Neural cell (in vitro differentiated cells): ENCODE measurements around the gene ADAMTS8. TPM values are rescaled to one million over a fixed set of nuclear protein-coding genes. Genes with fewer than 3 reads are reported as not detected.

Experiments
- H2AFZ ChIP-seq: fragments of 200-600, 300-800 bp; sonication (generic), shearing (Covaris generic); 2 replicates; pipeline ENCODE4 v1.6.0; 2014; ENCODE audit warnings: low read depth, mild to moderate bottlenecking, antibody characterized with exemption, low read length, moderate library complexity
- H3F3A ChIP-seq: fragments of 200-600 bp; shearing (Covaris generic); 2 replicates; pipeline ENCODE4 v1.6.1; 2016; ENCODE audit warnings: mild to moderate bottlenecking, moderate library complexity, mixed read lengths, antibody characterized with exemption, low read length; ENCODE audit not compliant: insufficient read depth, poor library complexity, severe bottlenecking
- H3K27ac ChIP-seq: fragments of 200-600, 300-800 bp; sonication (generic), shearing (Covaris generic); 2 replicates; pipeline ENCODE4 v1.5.1; 2014; ENCODE audit warnings: mild to moderate bottlenecking, low read length, moderate library complexity
- H3K27me3 ChIP-seq: fragments of 300-800, 200-600 bp; sonication (generic), shearing (Covaris generic); 2 replicates; pipeline ENCODE4 v1.6.0; 2014; ENCODE audit warnings: mild to moderate bottlenecking, low read depth, low read length, moderate library complexity; ENCODE audit not compliant: insufficient read depth
- H3K36me3 ChIP-seq: fragments of 300-800, 200-600 bp; sonication (generic), shearing (Covaris generic); 2 replicates; pipeline ENCODE4 v1.5.1; 2014; ENCODE audit warnings: mild to moderate bottlenecking, antibody characterized with exemption, low read length, moderate library complexity; ENCODE audit not compliant: insufficient read depth
- H3K4me2 ChIP-seq: fragments of 300-800, 200-600 bp; sonication (generic), shearing (Covaris generic); 2 replicates; pipeline ENCODE4 v1.6.0; 2014; ENCODE audit warnings: mild to moderate bottlenecking, low read length
- H3K4me3 ChIP-seq: fragments of 300-800, 200-600 bp; sonication (generic), shearing (Covaris generic); 2 replicates; pipeline ENCODE4 v1.5.1; 2014; ENCODE audit warnings: mild to moderate bottlenecking, low read length, moderate library complexity
- H3K79me2 ChIP-seq: fragments of 200-600 bp; shearing (Covaris generic); replicated peaks from 2 replicates; pipeline ENCODE4 v1.6.0; 2014; ENCODE audit warnings: mild to moderate bottlenecking, low read length, moderate library complexity; ENCODE audit not compliant: insufficient read depth
- H3K9ac ChIP-seq: fragments of 300-800, 200-600 bp; sonication (generic), shearing (Covaris generic); 2 replicates; pipeline ENCODE4 v1.6.1; 2016; ENCODE audit warnings: mild to moderate bottlenecking, low read length, mixed read lengths
- H3K9me2 ChIP-seq: fragments of 200-600 bp; shearing (Covaris generic); 2 replicates; pipeline ENCODE4 v1.6.1; 2016; ENCODE audit warnings: mild to moderate bottlenecking, low read length, mixed read lengths; ENCODE audit not compliant: insufficient read depth
- H3K9me3 ChIP-seq: fragments of 200-600, 300-800 bp; sonication (generic), shearing (Covaris generic); 2 replicates; pipeline ENCODE4 v1.6.1; 2016; ENCODE audit warnings: mild to moderate bottlenecking, mixed run types, low read length, moderate library complexity, mixed read lengths
- H4K20me1 ChIP-seq: fragments of 200-600 bp; shearing (Covaris generic); 2 replicates; pipeline ENCODE4 v1.6.1; 2016; ENCODE audit warnings: mild to moderate bottlenecking, mixed run types; ENCODE audit not compliant: insufficient read depth
- EP300 ChIP-seq: fragments of 450-650 bp; conservative IDR thresholded peaks from 2 replicates; pipeline ENCODE4 v1.6.1; 2014; ENCODE audit warnings: antibody characterized with exemption, mild to moderate bottlenecking, moderate library complexity; ENCODE audit not compliant: poor library complexity, severe bottlenecking
- EZH2 ChIP-seq: fragments of 200-600, 300-800 bp; shearing (Covaris generic), sonication (generic); IDR thresholded peaks from 2 replicates; pipeline ENCODE4 v1.6.1; 2014; ENCODE audit warnings: antibody characterized with exemption, low read length, borderline replicate concordance, mild to moderate bottlenecking; ENCODE audit not compliant: insufficient read depth, poor library complexity, severe bottlenecking
- MXI1 ChIP-seq: fragments of 450-650 bp; conservative IDR thresholded peaks from 2 replicates; pipeline ENCODE4 v1.6.1; 2014; ENCODE audit warnings: antibody characterized with exemption, mild to moderate bottlenecking; ENCODE audit not compliant: poor library complexity, severe bottlenecking
- POLR2AphosphoS5 ChIP-seq: IDR thresholded peaks from 2 replicates; pipeline ENCODE4 v1.6.1; 2012
- RAD21 ChIP-seq: fragments of 450-650 bp; conservative IDR thresholded peaks from 2 replicates; pipeline ENCODE4 v1.6.1; 2014; ENCODE audit warnings: antibody characterized with exemption, mild to moderate bottlenecking, moderate library complexity
- SMC3 ChIP-seq: fragments of 450-650 bp; conservative IDR thresholded peaks from 2 replicates; pipeline ENCODE4 v1.6.1; 2014; ENCODE audit warnings: antibody characterized with exemption, mild to moderate bottlenecking, moderate library complexity; ENCODE audit not compliant: poor library complexity
- TAF1 ChIP-seq: IDR thresholded peaks from 2 replicates; pipeline ENCODE4 v1.6.1; 2012; ENCODE audit warnings: low read depth
- polyA plus RNA-seq: library from polyadenylated mRNA; depleted of rRNA; stranded (reverse); fragments of >200 nt; gene quantifications from 2 replicates; pipeline ENCODE4 v1.2.3, GENCODE V29; 2014
- TF ChIP-seq, protein P1 (sequence below): fragments of 450-650 bp; IDR thresholded peaks from 2 replicates; pipeline ENCODE4 v1.5.1; 2014; ENCODE audit warnings: antibody characterized with exemption, mild to moderate bottlenecking, moderate library complexity; ENCODE audit not compliant: poor library complexity, severe bottlenecking
- TF ChIP-seq, protein P2 (sequence below): IDR thresholded peaks from 2 replicates; pipeline ENCODE4 v1.6.1; 2012; ENCODE audit warnings: borderline replicate concordance

ADAMTS8 gene
- polyA plus RNA-seq, 1 donor from 2014 or later = 0.94 TPM

GRCh38 chr11:130389335-130389935, 39.0 kb downstream of the ADAMTS8 start:
- H4K20me1 ChIP-seq = no peaks in the 10 kb centered on the region
- no peaks in the 10 kb centered on the region for H3K9me3 ChIP-seq
- H3K27ac ChIP-seq = no peak overlapping the region
- no peak overlapping the region for H3K4me3 ChIP-seq
- no peak overlapping the region for H2AFZ ChIP-seq
- H3F3A ChIP-seq = no peaks in the 10 kb centered on the region
- no peaks in the 10 kb centered on the region for H3K36me3 ChIP-seq
- H3K4me2 ChIP-seq = no peak overlapping the region
- TF ChIP-seq POLR2AphosphoS5 (no peak), RAD21 (no peak), EZH2 (no peak), TAF1 (no peak), EP300 (no peak), SMC3 (no peak), MXI1 (no peak)
- TF ChIP-seq, protein P1, sequence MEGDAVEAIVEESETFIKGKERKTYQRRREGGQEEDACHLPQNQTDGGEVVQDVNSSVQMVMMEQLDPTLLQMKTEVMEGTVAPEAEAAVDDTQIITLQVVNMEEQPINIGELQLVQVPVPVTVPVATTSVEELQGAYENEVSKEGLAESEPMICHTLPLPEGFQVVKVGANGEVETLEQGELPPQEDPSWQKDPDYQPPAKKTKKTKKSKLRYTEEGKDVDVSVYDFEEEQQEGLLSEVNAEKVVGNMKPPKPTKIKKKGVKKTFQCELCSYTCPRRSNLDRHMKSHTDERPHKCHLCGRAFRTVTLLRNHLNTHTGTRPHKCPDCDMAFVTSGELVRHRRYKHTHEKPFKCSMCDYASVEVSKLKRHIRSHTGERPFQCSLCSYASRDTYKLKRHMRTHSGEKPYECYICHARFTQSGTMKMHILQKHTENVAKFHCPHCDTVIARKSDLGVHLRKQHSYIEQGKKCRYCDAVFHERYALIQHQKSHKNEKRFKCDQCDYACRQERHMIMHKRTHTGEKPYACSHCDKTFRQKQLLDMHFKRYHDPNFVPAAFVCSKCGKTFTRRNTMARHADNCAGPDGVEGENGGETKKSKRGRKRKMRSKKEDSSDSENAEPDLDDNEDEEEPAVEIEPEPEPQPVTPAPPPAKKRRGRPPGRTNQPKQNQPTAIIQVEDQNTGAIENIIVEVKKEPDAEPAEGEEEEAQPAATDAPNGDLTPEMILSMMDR = no peak
- TF ChIP-seq, protein P2, sequence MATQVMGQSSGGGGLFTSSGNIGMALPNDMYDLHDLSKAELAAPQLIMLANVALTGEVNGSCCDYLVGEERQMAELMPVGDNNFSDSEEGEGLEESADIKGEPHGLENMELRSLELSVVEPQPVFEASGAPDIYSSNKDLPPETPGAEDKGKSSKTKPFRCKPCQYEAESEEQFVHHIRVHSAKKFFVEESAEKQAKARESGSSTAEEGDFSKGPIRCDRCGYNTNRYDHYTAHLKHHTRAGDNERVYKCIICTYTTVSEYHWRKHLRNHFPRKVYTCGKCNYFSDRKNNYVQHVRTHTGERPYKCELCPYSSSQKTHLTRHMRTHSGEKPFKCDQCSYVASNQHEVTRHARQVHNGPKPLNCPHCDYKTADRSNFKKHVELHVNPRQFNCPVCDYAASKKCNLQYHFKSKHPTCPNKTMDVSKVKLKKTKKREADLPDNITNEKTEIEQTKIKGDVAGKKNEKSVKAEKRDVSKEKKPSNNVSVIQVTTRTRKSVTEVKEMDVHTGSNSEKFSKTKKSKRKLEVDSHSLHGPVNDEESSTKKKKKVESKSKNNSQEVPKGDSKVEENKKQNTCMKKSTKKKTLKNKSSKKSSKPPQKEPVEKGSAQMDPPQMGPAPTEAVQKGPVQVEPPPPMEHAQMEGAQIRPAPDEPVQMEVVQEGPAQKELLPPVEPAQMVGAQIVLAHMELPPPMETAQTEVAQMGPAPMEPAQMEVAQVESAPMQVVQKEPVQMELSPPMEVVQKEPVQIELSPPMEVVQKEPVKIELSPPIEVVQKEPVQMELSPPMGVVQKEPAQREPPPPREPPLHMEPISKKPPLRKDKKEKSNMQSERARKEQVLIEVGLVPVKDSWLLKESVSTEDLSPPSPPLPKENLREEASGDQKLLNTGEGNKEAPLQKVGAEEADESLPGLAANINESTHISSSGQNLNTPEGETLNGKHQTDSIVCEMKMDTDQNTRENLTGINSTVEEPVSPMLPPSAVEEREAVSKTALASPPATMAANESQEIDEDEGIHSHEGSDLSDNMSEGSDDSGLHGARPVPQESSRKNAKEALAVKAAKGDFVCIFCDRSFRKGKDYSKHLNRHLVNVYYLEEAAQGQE = no peak
- no peak overlapping the region for H3K9ac ChIP-seq
- H3K9me2 ChIP-seq = no peaks in the 10 kb centered on the region
- no peaks in the 10 kb centered on the region for H3K27me3 ChIP-seq
- H3K79me2 ChIP-seq = no peaks in the 10 kb centered on the region

GRCh38 chr11:130388607-130389205, 39.7 kb downstream of the ADAMTS8 start:
- TF ChIP-seq, protein P2 = no peak
- TF ChIP-seq EZH2 (no peak), TAF1 (no peak), RAD21 (no peak), SMC3 (no peak), POLR2AphosphoS5 (no peak), MXI1 (no peak), EP300 (no peak)
- TF ChIP-seq, protein P1 = no peak
- Histone ChIP-seq H3K79me2 (no peaks in the 10 kb centered on the region), H3K36me3 (no peaks in the 10 kb centered on the region), H2AFZ (no peak overlapping the region), H3K4me2 (no peak overlapping the region), H3K4me3 (no peak overlapping the region), H3K9me2 (no peaks in the 10 kb centered on the region), H3K9me3 (no peaks in the 10 kb centered on the region), H4K20me1 (no peaks in the 10 kb centered on the region), H3F3A (no peaks in the 10 kb centered on the region), H3K9ac (no peak overlapping the region), H3K27me3 (no peaks in the 10 kb centered on the region), H3K27ac (no peak overlapping the region)
